HG03103 (cell line): ENCODE measurements around the gene PANX2.

Source experiments
- ATAC-seq: cut with Tn5 transposase; IDR thresholded peaks from one replicate; pipeline ENCODE4 v1.9.1; 2021; ENCODE audit warnings: low read depth; ENCODE audit not compliant: unreplicated experiment

Gene PANX2

DNA sequence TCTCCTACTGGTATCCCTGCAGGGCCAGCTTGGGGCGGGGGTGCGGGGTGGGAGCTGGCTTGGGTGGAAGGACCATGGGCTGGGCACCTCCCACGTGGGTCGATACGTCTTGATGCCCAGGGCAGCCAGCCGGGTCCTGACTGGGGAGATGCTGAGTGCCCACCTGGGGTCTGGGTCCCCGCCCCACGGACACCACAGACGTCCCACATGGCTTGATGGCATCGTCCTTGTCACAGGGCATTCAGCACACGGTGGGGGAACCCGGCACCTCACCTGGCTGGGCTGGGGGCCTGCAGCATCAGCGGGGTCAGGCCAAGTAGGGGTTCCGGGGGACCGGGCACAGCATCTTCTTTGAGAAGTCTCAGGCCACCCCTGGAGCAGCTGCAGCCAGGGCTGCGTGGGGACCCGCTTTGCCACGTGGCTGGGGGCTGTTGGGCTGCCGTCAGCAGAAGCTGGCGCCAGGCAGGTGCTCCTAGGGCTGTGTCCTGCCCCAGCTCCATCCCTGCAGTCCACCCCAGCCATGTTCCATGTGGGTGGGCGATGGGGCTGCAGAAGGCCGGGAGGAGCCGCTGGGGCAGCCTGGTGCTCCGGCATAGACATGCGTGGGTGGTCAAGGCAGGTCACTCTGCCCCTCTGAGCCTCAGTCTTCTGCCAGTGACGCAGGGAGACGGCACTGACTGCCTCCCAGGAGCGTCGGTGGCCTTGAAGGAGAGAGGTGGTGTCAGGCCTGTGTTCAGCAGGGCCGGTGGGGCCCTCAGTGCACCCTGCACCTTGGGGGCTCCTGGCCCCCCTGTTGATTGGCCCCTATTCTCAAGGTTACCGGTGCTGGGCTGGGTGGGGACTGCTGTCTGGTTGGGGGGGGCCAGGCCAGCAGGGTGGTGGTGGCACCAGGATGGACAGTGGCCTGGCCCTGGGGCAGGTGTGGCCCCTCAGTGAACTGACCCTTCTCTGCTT, 38.7 kb downstream of the PANX2 start:
- no peak for ATAC-seq

DNA sequence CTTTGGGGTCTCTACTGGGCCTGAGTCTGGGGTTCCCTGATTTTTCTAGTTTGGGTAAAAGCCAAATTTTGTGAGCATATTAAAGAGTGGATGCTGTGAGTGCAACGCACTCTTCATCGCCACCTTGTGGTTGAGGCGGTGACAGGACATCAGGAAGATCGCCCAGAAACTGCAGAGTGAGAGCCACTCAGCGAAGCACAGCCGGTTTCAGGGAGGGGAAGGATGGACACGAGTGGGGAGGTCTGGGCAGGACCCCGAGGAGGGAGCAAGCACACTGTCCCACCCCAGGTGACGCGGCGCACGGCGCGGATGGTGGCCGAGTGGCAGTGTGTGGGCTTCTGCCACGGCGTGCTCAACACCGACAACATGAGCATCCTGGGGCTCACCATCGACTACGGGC, 39.4 kb downstream of the PANX2 start:
- ATAC-seq: no peak

DNA sequence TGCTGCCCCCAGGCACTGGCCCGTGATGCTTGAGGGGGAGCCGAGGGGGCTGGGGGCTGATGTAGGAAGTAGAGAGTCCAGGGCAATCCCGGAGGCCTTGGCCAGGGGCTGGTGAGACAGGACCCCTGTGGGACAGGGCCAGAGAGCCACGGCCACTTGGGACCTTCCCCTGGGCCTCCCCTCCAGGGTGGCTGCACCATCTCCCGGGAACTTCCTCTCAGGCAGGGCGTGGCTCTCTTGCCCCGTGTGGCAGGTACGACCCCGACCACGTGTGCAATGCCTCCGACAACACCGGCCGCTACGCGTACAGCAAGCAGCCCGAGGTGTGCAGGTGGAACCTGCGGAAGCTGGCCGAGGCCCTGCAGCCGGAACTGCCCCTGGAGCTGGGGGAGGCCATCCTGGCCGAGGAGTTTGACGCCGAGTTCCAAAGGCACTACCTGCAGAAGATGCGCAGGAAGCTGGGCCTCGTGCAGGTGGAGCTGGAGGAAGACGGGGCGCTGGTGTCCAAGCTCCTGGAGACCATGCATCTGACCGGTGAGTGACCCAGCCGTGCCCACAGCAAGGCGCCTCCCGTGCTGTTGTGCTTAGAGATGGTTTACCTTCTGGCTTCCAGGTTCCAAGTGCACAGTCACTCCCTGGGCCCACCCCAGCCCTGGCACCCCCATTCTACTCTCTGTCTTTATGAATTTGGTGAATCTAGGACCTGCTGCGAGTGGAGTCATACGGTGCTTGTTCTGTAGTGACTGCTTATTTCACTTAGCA, 40.0 kb downstream of the PANX2 start:
- no peak for ATAC-seq

DNA sequence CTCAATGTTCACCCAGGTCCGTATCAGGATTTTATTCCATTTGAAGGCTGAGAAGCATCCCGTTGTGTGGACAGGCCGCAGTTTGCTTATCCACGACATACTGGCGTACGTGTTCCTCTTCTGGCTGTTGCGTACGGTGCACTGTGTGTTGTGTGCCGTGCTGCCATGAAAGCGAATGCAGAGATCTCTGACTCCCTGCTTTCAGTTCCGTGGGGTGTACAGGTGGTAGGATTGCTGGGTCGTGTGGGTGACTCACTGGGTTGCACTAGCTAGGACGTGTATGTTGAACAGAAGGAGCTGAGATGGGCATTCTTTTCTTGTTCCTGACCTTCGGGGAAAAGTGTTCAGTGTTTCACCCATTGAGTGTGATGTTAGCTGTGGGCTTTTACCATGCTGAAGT, 40.6 kb downstream of the PANX2 start:
- no peak for ATAC-seq

DNA sequence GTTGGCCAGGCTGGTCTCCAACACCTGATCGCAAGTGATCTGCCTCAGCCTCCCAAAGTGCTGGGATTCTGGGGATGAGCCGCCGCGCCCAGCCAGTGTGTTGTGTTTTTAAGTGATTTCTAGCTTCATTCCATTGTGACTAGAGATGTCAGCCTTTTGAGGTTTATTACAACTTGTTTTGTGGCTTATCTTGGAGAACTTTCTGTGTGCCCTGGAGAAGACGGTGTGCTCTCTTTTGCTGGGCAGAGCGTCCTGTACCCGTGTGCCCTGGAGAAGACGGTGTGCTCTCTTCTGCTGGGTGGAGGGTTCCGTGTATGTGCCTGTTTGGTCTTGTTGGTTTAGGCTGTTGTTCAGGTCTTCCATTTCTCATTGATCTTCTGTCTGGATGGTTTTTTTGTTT, 42.7 kb downstream of the PANX2 start:
- ATAC-seq: no peak

DNA sequence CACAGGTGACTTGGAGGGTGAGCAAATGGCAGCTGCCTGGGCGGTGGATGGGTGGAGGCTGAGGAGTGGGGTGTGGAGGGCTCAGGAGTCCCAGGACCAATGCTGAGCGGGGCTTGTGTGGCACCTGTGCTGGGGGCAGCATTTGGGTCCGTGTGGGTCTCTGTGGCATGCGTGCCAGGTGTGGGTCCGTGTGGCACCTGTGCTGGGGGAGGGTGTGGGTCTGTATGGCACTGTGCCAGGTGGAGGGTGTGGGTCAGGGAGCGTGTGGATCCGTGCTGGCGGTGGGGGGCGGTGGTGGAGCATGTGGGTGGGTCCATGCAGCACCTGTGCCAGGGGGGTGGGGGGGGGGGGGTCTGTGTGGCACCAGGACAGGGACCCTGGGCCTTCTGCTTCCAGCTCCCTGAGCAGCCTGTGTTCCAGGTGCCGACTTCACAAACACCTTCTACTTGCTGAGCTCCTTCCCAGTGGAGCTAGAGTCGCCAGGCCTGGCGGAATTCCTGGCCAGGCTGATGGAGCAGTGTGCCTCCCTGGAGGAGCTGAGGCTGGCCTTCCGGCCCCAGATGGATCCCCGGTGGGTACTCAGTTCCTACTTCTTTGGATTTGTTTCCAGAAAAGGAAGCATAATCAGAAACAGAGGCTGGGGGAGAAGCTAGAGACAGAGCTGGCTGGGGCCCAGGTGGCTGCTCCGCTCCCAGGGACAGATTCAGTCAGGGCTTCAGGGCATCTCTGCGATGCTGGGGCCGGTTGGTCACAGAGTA, 44.9 kb downstream of the PANX2 start:
- no peak for ATAC-seq

DNA sequence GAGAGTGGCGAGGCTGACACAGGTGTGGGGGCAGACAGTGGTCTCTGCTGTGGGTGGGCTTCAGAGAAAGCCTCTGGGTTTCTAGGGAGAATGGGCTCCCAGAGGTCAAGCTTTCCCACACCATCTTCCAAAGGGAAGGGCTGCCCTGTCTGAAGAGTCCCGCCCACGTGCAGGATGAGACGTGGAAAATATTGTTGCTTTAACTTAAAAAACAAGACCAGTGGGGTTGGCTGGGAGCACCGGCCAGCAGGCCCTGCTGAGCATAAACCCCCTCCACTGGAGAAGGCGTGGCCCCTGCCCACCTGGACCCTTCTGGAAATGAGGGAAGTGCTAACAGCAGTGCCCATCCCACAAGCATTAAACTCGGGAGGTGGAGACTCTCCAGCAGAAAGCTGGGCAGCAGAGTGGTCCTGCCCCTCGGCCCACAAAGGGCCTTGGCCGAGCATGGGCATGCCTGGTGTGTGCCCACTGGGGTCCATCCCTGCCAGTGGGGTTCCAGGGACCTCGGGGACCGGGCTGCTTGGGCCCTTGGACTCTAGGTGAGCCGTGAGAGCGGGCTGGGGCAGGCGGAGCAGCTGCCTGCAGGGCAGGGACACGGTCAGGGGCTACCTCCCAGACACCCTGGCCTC, 45.6 kb downstream of the PANX2 start:
- ATAC-seq: no peak

DNA sequence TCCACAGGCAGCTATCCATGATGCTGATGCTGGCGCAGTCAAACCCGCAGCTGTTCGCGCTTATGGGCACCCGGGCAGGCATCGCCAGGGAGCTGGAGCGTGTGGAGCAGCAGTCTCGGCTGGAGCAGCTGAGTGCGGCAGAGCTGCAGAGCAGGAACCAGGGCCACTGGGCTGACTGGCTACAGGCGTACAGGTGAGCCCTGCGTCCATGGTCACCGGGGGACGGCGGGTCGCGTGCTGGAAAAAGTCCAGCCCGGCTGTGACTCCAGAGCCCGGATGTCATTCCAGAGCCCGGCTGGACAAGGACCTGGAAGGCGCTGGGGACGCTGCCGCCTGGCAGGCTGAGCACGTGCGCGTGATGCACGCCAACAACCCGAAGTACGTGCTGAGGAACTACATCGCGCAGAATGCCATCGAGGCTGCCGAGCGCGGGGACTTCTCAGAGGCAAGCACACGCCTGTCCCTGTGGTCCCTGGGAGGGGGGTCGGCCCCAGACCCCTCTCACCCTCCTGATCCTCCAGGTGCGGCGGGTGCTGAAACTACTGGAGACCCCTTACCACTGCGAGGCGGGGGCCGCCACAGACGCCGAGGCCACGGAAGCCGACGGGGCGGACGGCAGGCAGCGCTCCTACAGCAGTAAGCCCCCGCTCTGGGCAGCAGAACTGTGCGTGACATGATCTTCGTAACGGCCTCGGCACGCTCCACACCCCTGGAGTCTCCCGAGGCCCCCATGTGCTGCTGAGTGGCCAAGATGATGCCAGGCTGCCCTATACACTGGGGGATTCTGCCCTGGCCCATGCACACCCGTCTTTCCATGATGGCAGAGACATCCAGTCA, 46.4 kb downstream of the PANX2 start:
- ATAC-seq: no peak

DNA sequence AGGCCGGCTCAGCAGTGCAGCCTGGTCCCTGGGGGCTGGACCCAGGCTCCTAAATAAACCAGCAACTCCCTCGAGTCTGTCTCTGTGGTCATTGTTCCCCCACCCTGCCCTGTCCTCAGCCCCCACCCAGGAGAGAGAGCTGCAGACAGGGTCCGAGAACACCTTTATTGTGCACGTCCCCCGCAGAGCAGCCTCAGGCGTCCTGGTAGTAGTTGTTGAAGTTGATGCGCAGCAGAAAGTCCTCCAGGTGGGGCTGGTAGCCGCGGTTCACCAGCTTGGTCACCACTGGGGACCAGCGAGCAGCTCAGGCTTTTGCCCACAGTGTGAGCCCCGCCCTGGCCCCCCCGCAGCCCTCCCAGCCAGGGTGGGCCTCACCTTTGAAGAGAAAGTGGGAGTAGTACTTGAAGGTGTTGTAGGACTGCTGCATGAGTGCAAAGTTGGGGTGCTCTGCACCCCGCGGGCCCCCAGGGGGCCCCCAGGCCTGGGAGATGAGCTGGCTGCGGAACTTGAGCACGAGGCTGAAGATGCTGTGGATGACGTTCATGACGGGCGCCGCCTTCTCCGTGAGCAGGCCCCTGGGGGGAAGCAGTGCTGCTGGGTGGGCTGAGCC, 47.1 kb downstream of the PANX2 start:
- ATAC-seq: no peak

DNA sequence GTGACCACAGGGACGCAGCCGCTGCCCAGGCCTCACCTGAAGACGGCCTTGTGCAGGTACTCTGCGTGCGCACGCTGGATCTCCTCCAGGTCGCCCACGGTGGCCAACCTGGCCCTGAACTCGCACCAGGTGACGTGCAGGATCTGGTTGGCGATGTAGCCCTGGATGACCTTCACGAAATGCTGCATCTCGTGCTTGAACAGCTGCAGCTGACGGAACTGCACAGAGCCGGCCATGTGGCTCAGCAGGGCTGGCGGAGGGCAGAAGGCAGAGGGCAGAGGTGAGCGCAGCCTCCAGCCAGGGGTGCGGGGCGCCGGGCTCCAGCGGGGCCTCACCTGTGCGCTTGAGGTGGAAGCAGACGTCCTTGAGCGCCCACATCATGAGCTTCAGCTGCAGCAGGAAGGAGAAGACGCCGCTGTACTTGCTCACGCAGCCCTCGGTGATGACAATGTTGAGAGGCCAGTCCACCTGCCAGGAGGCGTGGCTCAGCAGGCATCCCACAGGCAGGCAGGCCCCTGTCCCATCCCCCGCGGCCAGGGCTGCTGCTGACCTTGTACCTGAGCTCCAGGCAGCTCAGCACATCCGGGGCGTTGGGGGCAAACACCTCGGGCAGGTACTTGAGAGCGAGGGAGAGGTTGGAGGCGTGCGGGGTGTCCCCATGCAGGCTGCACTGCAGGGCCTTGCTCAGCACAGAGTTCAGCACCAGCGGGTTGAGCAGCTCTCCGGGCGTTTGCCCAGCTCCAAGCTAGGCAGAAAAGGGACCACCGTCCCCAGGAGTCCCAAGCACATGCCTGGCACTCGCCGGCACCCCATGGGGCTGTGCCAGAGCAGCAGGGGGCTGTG, 47.8 kb downstream of the PANX2 start:
- no peak for ATAC-seq

DNA sequence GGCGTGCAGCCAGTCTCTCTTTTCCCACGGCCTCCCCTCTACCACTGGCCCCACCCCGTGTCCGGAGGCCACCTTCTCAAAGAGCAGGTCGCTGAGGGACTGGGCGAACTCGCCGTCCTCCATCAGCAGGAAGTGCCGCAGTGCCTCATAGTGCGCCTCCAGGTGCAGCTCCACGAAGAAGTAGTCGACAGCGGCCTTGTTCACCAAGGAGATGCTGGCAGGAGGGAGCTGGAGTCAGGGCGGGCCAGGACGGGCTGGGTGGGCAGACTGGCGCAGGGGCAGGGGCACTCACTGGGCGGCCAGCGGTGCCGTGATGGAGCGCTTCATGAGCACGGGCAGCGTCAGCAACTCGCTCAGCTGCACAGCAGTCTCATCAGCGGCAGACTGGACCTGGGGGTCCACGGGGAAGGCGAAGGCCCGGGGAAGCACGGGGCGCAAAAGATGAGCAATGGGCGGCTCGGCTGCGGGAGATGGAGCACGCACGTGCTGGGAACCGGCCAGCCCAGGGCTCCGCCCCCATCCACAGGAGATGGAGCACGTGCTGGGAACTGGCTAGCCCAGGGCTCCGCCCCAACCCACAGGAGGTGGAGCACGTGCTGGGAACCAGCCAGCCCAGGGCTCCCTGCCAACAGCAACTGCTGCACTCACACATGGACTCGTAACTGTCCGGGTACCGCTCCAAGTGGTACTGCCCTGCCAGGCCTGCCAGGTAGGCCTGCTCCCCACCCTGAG, 48.6 kb downstream of the PANX2 start:
- ATAC-seq: no peak

DNA sequence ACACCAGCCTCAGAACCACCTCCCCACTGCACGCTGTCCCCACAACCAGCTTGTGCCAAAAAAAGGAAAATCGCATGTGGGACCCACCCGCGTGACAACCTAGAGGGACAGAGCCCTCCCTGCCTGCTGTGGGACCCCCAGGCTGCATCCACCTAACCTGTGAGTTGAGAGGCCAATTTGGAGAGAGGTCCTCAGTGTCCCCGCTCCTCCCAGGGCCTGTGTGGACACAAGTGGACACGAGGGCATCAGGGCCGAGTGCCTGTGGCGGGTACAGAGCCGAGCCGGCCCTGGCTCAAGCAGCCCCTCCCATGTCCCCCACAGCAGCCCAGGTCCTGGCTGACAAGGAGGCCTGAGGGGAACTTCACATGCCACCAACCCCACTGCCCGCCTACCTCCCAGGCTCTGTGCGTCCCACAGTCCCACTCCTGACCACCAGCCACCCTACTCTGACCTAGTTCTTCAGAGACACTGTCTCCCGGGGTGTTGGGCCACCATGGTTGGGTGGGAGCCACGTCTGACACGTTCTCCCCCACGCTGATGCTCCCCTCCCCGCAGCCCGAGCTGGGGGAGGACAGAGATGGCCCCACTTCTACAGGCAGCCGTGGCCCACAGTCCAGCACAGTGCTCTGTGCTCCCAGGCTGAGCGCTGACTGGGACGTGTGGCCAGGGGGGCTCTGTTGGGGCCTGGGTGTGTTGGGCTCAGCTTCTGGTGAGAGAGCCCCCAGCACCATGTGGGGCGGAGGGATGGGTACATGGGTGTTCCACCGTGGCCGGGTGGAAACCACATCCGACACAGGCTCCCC, 49.5 kb downstream of the PANX2 start:
- ATAC-seq: no peak

DNA sequence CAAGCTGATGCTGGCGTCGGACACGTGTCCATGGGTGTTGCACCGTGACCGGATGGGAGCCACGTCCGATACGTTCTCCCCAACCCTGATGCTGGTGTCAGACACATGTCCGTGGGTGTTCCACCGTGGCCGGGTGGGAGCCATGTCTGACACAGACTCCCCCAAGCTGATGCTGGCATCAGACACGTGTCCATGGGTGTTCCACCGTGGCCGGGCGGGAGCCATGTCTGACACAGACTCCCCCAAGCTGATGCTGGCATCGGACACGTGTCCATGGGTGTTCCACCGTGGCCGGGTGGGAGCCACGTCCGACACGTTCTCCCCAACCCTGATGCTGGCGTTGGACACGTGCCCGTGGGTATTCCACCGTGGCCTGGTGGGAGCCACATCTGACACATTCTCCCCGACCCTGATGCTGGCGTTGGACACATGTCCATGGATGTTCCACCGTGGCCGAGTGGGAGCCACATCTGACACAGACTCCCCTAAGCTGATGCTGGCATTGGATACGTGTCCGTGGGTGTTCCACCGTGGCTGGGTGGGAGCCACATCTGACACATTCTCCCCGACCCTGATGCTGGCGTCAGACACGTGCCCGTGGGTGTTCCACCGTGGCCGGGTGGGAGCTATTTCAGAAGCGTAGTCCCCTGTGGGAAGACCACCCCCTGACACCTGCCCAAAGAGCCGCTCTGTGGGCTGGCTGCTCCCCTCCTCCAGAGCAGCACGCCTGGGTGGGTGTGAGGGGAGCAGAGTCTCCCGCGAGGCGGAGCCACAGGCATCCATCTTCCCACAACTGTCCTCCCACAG, 50.3 kb downstream of the PANX2 start:
- ATAC-seq: no peak

DNA sequence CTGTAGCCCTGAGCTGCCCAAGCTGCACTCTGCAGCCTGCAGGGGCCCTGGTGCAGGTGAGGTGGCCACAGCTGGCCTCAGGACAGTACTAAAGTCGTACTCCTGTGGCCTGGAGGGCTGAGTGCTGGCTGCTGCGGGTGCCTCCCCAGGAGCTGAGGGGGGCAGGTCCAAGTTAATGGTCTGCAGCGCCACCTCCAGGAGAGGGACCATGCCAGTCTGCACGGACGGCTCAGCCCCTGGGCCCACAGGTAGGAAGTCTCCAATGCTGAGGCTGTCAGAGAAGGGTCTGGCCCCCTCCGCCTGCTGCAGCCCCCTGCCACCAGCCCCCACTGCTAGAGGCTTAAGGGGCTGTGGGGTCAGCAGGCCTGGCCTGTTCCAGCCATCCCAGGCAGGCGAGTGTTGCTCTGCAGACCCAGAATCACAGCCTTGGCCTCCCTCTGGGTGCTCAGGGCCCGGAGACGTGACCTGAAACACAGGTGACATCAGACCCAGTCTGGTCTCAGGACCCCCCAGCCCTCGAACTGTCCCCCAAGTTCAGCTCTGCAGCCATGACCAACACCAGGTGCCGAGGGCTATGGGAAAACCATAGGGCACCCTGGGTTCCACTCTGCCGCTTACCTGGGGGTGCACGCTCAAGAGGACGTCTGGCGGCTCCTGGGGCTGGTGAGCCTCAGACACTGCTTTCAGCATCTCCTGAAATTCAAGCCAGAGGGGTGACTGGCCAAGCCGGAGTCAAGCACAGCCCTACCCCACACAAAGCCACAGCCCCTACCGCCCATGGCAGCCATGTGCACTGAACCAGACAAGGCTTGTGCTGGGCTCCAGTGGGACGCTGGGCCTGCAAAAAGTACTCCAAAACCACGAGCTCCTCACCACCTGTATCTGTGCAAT, 51.1 kb downstream of the PANX2 start:
- no peak for ATAC-seq

DNA sequence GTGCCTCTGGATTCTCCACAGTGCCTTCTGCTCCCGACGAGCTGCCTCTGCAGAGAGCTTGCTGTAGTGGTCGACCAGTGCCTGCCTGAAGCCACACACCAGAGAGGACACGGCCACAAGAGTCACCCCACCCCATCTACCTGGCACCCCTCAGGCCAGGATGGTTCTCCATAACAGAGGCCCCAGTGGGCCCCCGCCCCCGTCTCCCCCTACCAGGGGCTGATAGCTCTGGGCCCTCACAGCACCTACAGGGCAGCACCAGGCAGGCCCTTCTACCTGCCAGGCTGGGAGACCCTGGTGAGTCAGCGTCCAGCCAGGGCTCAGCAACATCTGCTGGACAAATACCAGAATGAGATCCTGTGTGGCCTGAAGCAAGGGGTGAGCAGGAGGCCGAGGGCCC, 52.0 kb downstream of the PANX2 start:
- no peak for ATAC-seq
